HG02938 (cell line): ENCODE measurements around the gene LSP1.

Source experiments
- ATAC-seq: cut with Tn5 transposase; IDR thresholded peaks from one replicate; pipeline ENCODE4 v1.9.1; 2021; ENCODE audit warnings: mild to moderate bottlenecking, moderate library complexity; ENCODE audit not compliant: unreplicated experiment

The LSP1 gene

DNA sequence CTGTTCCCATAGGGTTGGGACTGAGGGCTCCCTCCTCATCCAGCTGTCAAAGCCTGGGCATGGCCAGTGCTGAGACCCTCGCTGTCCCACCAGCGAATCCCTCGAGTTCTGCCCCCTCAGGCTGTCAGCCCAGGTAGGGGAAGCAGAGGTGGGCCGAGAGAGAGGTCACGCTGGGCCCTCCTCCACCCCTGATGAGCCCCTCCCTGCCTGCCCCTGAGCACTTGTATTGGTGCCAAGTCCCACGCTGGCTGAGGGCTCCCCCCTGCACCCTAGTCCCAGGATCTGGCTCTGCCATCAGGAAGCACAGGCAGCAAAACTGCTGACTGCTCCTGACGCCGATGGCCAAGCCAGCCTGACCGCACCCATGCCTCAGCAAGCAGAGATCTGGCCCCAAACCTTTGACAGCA is 35.5 kb downstream of the LSP1 start:
- ATAC-seq = no peak

DNA sequence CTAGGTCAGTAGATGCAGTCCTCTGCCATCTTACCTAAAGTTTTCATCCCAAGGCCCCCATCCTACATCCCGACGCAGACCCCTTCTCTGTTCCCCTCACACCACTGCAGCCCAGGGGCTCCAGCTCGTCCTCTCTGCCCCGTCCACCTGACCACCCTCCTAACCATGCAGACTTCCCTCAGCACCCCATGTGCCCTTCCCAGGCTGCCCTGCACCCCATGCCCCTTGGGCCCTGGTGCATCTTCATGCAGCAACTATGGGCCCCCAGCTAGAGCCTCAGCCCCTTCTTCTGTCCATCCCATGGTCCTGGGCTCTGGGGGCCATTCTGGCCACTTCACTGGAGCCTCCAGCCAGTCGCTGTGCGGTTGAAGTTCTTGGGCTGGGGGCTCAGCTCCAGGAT is 35.9 kb downstream of the LSP1 start:
- ATAC-seq = no peak

DNA sequence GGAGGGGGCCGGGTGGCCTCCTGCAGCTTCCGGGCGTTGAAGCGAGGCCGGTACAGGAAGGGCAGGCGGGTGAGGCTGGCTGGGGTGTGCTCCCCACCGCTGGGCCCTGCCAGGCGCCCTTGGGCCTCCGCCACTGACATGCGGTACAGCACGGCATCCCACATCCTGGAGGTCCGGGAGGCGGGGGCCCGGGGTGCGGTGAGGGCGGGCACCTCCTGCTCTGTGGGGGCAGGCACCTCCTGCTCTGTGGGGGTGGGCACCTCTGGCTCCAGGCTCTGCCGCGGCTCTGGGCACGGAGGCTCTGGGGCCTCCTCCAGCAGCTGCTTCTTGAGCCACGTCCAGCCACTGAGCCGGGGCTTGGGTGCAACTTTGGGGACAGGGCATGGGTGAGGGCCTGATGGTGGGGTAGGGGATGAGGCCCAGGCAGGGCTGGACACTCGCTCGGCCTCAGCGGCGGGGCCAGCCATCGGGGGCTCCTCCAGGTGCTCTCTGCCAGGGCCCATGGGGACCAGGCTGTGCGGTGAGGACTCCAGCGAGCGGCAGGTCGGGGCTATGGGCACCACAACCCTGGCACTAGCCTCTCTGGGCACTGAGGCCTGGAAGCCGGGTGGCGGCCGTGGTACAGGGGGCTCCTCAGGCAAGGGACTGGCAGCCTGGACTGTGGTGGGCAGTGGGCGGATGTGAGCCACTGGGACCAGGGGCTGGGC is 36.5 kb downstream of the LSP1 start:
- ATAC-seq = no peak

DNA sequence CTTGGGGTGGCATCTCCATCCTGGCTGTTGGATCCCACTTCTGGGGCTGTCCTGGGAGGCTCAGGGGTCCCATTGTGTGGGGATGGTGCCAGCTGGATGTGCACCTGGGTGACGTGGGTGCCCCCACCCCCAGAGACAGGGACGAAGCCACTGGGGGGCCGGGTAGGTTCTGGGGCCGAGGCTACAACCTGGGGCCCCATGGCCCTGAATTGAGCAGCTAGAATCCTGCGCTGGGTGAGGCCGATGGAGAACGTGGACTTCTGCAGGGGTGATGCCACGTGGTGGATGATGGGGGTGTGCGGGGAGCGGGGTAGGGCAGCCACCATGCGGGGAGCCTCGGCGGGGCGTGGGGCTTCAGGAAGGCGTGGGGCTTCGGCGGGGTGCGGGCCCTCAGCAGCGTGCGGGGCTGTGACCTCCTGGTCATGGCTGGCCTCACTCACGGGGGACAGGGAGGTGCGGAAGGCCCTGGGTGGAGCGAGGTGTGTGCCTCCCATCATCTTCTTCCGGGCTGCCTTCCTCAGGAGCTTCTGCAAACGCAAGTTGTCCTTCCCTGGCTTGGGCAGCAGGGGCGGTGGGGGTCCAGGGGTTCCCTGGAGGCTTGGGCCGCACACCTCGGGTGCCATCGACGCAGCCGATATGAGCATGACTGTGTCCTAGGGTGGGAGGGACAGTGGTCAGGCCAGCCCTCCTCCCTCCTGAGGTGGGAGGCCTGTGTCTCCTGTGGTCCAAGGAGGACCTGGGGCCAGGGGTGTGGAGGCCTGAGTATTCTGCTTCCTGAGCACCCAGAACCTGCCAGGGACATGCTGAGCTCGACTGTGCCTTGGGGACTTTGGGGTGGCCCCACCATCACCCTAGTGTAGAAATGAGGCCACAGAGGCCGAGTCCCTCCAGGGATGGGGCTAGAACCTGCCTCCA is 37.3 kb downstream of the LSP1 start:
- no peak for ATAC-seq

DNA sequence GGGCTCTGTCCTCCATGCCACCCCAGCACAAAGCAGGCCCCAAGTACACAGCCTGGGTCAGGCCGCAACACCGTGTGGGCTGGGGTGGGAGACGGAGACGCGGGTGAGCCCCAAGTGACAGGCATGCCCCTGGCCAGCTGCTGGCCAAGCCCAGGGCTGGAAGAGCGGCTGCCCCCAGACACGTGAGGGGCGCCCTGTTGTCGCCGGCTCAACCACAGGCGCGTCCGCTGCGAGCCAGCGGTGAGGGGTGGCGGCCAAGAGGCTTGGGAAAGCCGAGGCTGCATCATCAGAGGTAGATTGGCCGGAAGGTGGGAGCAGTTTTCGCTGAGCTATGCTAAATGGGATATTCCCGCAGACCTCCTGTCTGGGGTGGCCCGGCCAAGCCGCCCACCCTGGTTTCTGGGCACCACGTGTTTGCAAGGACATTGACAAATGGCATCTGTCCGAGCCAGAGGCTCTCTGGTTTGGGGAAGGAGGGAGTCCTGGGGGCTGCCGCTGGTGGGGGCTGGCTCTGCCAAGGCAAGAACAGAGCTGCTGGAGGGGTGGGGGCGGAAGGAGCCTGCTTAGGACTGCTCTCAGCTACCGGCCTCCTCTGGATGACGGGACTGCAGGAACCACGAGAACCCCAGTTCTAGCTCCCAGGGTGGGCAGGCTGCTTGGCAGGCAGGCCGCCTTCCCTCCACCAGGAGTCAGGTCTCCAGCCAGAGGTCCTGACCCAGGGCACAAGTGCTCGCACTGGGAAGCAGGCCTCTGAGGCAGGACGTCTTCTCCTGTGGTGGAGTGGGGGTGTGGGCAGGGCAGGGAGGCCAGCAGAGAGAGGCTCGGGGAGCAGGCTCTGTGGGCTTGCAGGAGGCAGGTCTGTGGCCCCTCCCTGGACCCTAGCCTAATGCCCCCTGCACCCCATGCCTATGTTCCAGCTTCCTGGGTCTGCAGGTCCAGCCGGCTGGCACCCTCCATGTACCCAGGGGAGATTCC is 38.3 kb downstream of the LSP1 start:
- ATAC-seq = no peak

DNA sequence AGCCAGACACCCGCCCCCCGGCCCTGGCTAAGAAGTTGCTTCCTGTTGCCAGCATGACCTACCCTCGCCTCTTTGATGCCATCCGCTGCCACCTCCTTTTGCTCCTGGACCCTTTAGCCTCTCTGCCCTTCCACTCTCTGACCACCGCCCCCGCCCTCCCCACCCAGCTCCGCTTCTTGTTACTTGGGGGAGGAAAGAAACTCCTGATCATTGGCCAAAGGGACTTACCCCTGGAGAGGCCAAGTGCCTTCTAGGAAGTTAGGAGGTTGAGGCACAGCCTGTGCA is 38.9 kb downstream of the LSP1 start, which contains the start of gene PRR33:
PRR33 (minus strand) TSS at position 65 of the 285 bp plus-strand sequence. CDS start 1,311 bp downstream, outside the sequence.
- ATAC-seq = no peak

DNA sequence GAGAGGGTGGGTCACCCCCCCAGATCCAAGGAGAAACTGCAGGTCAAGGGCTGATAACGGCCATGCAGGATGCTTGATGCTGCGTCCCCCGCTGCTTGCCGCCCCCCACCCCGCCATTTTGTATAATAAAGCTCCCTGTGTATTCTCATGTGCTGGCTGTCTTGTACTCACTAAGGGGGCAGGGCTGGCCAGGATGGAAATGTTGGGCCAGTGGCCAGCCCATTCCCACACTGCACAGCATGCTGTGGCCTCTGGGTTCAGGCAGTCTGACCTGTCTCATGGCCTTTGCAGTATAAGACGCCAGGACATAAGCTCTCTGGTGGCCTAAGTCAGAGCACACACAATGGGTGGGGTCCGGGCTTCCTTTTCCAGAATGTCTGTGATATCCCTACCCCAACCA is 39.2 kb downstream of the LSP1 start:
- ATAC-seq = no peak

DNA sequence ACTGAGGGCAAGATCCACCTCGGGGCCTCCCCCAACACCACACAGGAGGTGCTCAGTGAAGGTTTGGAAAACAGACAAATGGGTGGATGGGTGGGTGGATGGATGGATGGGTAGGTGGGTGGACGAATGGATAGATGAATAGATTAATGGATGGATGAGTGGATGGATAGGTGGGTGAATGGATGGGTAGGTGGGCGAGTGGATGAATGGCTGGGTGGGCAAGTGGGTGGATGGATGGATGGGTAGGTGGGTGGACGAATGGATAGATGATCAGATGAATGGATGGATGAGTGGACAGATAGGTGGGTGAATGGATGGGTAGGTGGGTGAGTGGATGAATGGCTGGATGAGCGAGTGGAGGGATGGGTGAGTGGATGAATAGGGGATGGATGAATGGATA is 39.7 kb downstream of the LSP1 start:
- ATAC-seq = no peak

DNA sequence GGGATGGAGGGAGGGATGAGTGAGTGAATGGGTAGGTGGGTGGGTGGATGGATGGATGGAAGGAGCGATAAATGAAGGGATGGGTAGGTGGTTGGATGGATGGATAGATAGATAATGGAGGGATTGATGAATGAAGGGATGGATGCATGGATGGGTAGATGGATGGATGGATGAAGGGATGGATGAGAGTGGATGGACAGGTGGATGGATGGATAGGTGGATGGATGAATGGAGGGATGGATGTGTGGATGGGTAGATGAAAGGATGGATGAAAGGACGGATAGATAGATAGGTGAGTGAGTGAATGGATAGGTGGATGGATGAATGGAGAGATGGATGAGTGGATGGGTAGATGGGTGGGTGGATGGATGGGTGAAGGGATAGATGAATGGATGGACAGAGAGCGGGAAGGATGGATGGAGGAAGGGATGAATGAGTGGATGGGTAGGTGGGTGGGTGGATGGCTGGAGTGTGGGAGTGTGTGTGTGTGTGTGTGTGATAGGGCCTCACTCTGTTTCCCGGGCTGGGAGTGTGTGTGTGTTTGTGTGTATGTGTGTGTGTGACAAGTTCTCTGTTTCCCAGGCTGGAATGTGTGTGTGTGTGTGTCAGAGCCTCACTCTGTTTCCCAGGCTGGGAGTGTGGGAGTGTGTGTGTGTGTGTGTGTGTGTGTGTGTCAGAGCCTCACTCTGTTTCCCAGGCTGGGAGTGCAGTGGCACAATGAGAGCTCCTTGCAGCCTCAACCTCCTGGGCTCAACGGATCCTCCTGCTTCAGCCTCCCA is 40.9 kb downstream of the LSP1 start:
- no peak for ATAC-seq

DNA sequence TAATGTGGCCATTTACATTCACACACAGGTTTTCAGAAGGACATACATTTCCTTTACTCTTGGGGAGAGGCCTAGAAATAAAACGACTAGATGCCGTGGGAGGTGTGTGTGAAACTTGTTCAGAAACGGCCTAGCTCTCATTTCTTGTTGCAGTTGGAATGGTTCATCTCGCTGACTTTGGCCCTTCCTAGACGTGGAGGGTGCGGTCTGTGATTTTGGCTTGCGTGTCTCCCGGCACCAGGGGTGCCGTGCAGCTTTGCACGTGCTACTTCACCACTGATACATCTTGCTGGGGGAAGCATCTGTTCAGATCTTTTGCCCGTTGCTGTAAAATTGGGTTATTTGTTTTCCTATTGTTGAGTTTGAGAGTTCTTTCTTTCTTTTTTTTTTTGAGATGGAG is 41.9 kb downstream of the LSP1 start:
- ATAC-seq = no peak

DNA sequence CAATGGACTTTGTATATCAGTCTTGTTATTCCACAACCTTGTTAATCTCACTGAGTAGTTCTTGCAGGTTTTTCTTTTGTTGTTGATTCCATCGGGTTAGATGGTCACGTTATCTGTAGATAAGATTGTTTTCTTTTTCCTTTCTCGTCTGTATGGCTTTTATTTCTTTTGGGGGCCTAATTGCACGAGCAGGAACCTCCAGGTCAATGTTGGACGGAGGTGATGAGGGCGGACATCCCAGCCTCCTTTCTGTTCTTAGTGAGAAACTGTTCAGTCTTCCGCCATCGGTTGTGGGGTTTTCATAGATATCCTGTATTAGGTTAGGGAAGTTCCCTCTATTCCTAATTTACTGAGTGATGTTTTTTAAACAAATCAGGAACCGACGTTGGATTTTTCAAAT is 43.6 kb downstream of the LSP1 start:
- no peak for ATAC-seq

DNA sequence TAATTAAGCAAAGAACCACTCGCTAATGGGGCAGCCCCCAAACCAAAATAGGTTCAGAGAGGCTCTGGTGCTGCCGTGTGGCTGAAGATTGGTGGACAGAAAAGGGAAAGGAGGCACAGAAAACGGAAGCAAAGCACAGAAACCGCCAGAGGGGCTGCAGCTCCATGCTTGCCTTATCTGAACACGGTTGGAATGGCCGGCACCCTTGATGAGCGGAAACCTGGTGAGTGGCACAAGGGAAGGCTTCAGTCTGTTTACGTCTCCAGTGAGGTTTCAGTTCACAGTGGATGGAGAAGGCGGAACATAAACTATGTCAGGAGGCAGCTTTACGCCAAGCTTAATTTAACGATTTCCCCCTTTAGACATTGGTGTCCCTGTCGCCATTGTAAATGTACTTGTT is 44.0 kb downstream of the LSP1 start:
- no peak for ATAC-seq

DNA sequence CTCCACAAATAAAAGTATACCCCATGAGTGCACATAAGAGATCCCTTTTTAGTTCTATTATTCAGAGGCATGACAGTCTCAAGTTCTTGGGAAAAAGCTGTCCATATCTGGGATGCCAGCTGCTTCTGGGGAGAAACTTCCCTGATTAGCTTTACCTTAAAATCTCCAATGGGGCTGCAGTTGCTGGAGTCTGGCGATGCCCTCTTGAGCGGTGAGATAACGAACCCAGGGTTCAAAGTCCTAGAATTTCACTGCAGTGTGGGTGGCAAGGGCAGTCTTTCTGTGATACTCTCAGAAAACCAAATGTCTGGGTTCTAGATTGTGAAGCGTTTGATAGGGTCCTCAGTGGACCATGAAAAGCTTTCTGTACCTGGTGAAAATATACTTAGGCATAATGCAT is 46.2 kb downstream of the LSP1 start:
- no peak for ATAC-seq

DNA sequence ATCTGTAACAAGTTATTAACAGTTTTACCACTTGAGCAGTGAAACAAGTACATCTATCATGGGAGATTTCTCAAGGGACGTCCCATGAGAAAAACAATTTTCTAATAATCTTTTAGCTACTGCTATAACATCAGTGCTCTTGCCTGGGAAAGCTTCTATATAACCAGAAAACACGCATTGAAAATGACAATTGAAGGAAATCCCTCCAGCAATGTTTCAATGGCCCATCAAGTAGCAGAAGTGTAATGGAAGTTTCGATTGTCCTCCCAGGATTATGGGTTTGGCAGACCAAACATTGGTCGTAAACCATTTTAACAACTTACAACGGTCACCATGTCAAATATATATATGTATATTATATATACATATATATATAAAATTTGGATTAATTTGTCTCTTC is 46.8 kb downstream of the LSP1 start:
- ATAC-seq = no peak

DNA sequence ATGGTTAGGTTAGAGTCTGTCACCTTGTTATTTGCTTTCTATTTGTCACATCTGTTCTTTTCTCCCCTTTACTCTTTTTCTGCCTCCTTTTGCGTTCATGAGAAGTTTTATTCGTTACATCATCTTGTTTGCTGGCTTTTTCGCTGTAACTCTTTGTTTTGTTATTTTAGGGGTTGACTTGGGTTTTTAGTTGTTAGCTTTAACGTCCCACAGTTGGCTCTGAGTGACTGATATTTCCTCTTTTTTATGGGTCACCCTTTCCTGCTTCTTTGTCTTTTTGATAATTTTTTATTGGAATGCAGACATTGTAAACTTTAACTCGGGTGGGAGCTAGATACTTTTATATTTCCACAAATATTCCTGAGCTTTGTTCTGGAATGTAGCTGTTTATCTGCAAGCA is 53.3 kb downstream of the LSP1 start:
- ATAC-seq = no peak

DNA sequence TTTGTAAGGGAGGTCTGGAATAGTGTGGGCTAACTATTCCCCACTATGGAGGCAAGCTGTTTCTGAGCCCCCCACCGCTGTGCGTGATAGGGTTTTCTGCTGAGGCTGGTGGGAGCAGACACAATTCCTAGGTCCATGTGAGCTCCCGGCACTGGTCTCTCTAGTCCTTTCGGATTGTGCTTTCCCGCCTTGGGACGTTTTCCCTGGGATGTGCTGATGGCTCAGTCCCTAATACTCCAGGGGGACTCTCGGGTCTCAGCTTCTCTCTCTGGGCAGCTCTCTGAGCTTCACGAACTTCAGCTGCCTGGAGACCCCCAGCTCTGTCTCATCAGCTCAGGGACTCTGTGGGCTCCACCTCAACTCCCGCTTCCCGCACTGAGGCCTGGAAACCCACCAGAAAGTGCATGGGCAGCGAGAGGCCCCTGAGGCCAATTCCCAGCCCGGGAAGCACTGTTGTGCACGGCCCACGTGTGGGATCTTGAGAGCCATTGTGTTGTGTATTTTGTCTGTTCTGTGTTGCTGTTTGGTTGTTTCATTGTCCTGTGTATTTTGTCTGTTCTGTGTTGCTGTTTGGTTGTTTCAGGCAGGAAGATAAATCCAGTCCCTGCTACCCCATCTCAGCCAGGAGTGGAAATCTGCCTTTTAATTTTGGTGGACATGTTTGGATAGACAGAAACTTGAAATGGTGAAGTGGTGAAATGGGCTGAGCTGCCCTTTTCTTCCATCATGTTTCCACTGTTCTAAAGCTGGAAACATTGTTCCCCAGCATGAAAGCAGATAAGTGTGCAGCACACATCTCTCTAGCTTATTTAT is 53.9 kb downstream of the LSP1 start:
- ATAC-seq = no peak

DNA sequence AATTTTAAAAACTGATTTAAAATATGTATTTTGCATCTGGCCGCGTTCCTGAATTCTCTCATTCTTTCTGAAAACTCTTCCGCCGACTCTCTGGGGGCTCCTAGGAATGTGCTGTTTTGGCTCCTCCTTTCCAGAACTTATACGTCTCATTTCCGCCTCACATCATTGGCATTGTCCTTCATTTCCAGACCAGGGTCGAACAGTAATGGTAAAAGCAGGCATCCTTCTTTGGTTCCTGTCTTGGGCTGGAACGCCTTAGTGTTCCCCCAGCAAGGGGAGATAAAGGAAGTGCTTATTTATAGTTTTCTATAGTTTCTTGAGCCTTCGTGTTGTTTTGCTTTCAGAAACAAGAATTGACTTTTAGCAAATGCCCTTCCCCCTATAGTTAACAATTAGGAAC is 55.7 kb downstream of the LSP1 start:
- ATAC-seq = no peak

DNA sequence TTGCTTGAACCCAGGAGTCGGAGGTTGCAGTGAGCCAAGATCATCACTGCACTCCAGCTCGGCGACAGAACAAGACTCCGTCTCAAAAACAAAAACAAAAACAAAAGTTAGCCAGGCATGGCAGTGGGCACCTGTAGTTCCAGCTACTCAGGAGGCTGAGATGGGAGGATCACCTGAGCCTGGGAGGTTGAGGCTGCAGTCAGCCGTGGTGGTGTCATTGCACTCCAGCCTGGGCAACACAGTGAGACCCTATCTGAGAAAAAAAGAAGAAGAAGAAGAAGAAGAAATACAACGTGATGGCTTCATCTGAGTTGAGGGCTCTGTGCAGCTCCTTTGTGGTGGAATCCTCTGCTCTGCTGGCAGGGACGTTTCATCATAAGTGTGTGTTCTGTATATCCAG is 56.6 kb downstream of the LSP1 start:
- no peak for ATAC-seq

DNA sequence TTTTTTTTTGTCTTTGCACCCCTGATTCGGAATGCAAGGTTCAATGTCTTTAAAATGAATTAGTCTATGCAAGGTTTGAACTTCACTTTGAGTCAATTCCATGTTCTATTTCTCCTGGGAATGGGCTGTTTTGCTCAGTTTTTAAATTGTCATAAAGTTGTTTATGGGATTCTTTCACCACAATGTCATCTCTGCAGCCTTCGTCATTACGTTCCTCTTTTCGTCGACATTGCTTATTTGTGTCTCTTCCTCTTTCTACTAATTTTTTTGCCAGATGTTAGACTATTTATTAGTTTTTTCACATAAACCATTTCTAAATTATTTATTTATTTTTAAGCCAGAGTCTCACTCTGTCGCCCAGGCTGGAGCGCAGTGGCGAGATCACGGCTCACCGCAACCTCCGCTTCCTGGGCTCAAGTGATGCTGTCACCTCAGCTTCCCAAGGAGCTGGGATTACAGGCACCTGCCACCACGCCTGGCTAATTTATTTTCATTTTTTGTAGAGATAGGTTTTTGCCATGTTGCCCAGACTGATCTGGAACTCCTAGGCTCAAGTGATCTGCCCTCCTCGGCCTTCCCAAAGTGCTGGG is 59.5 kb downstream of the LSP1 start:
- ATAC-seq = no peak
